Stimulated activated CD4-positive, alpha-beta T cell treated with anti-CD3 and anti-CD28 coated beads, TNF-alpha, amount 100 ng/mL, for 4 hours (primary cell): Measurements from ENCODE around the gene MSL1.

Experiments
- DNase-seq, 3 experiments: peaks; one replicate each; pipeline ENCODE4 v3.0.0-alpha.2; 2020; ENCODE audit warnings: low read depth in 3 of 3

MSL1 gene

GRCh38 chr17:40091691-40092397, 29.9 kb upstream of the MSL1 start:
- no peak for DNase-seq

GRCh38 chr17:40092581-40092980, 29.2 kb upstream of the MSL1 start:
- no peak for DNase-seq

GRCh38 chr17:40093005-40093579, 28.7 kb upstream of the MSL1 start:
- no peak for DNase-seq

- no peak for DNase-seq
These were observed 28.1 kb upstream of the MSL1 start for GRCh38 chr17:40093580-40094201.

- no peak for DNase-seq
These were observed 26.9 kb upstream of the MSL1 start for GRCh38 chr17:40094874-40095273.

GRCh38 chr17:40095351-40095943, 26.3 kb upstream of the MSL1 start:
- DNase-seq = no peak

GRCh38 chr17:40095944-40096791, 25.6 kb upstream of the MSL1 start:
- DNase-seq = peak in 2 of 3 experiments; percentile 57 to 61

GRCh38 chr17:40097087-40097486, 24.7 kb upstream of the MSL1 start:
- no peak for DNase-seq

- no peak for DNase-seq
These were observed 23.6 kb upstream of the MSL1 start for GRCh38 chr17:40097931-40098845.

- peak; percentile 98 to 99 (median 99) for DNase-seq
These were observed 22.7 kb upstream of the MSL1 start for GRCh38 chr17:40098846-40099618.

GRCh38 chr17:40099619-40100418, 22.0 kb upstream of the MSL1 start:
- DNase-seq = no peak

- no peak for DNase-seq
These were observed 21.4 kb upstream of the MSL1 start, which contains the start of gene NR1D1 for GRCh38 chr17:40100419-40100668. TSS of gene NR1D1 (minus strand) at chr17:40100589. CDS start at chr17:40100094, 495 bp downstream.

GRCh38 chr17:40100669-40101366, 21.0 kb upstream of the MSL1 start:
- DNase-seq = peak; percentile 65 to 84 (median 82)

- DNase-seq = no peak
These were observed 20.2 kb upstream of the MSL1 start for GRCh38 chr17:40101367-40102210.

- no peak for DNase-seq
These were observed 18.6 kb upstream of the MSL1 start for GRCh38 chr17:40103071-40103661.

- DNase-seq = no peak
These were observed 18.1 kb upstream of the MSL1 start for GRCh38 chr17:40103688-40104087.
